RWPE2 (cell line): ENCODE data around the gene TGIF1.

Experiments used
- ATAC-seq: fragments of 200-7000 bp; cut with Tn5 transposase; 3 replicates; pipeline ENCODE4 v1.9.1; 2021; ENCODE audit warnings: low read depth
- DNase-seq: peaks from one replicate; pipeline ENCODE4 v3.0.0-alpha.2; 2020; ENCODE audit warnings: low spot score
- H3K27ac ChIP-seq: fragments of 450-650 bp; 2 replicates; pipeline ENCODE4 v1.5.1; 2017; ENCODE audit warnings: mild to moderate bottlenecking; ENCODE audit not compliant: poor library complexity, severe bottlenecking
- H3K27me3 ChIP-seq: fragments of 250-450 bp; sonication (Bioruptor Pico); 2 replicates; pipeline ENCODE4 v1.5.1; 2021; ENCODE audit warnings: mild to moderate bottlenecking, moderate library complexity; ENCODE audit not compliant: insufficient read depth, poor library complexity, severe bottlenecking
- H3K36me3 ChIP-seq: fragments of 250-450 bp; sonication (Bioruptor Pico); 2 replicates; pipeline ENCODE4 v1.5.1; 2020; ENCODE audit warnings: low read depth, mild to moderate bottlenecking, moderate library complexity
- H3K4me1 ChIP-seq: fragments of 250-450 bp; sonication (Bioruptor Pico); 2 replicates; pipeline ENCODE4 v1.5.1; 2021; ENCODE audit warnings: mild to moderate bottlenecking, moderate library complexity; ENCODE audit not compliant: insufficient read depth, poor library complexity, severe bottlenecking
- H3K4me3 ChIP-seq: fragments of 250-450 bp; sonication (Bioruptor Pico); 2 replicates; pipeline ENCODE4 v1.5.1; 2021; ENCODE audit warnings: mild to moderate bottlenecking, moderate library complexity; ENCODE audit not compliant: severe bottlenecking
- H3K9me3 ChIP-seq: fragments of 250-450 bp; sonication (Bioruptor Pico); 2 replicates; pipeline ENCODE4 v1.5.1; 2021; ENCODE audit warnings: mild to moderate bottlenecking, moderate library complexity; ENCODE audit not compliant: severe bottlenecking
- TF ChIP-seq, protein P1 (sequence below): fragments of 450-650 bp; IDR thresholded peaks from one replicate; pipeline ENCODE4 v1.5.1; 2017; ENCODE audit warnings: mild to moderate bottlenecking, moderate library complexity; ENCODE audit not compliant: poor library complexity, severe bottlenecking

TGIF1 gene

GRCh38 chr18:3492721-3493120, 42.7 kb downstream of the TGIF1 start:
- Histone ChIP-seq H3K9me3 (no peaks in the 10 kb centered on the region), H3K27me3 (no peaks in the 10 kb centered on the region), H3K4me1 (no peaks in the 10 kb centered on the region), H3K27ac (no peak overlapping the region), H3K4me3 (no peak overlapping the region), H3K36me3 (no peaks in the 10 kb centered on the region)
- DNase-seq (no peak), ATAC-seq (no peak)
- TF ChIP-seq, protein P1, sequence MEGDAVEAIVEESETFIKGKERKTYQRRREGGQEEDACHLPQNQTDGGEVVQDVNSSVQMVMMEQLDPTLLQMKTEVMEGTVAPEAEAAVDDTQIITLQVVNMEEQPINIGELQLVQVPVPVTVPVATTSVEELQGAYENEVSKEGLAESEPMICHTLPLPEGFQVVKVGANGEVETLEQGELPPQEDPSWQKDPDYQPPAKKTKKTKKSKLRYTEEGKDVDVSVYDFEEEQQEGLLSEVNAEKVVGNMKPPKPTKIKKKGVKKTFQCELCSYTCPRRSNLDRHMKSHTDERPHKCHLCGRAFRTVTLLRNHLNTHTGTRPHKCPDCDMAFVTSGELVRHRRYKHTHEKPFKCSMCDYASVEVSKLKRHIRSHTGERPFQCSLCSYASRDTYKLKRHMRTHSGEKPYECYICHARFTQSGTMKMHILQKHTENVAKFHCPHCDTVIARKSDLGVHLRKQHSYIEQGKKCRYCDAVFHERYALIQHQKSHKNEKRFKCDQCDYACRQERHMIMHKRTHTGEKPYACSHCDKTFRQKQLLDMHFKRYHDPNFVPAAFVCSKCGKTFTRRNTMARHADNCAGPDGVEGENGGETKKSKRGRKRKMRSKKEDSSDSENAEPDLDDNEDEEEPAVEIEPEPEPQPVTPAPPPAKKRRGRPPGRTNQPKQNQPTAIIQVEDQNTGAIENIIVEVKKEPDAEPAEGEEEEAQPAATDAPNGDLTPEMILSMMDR = no peak

DNA sequence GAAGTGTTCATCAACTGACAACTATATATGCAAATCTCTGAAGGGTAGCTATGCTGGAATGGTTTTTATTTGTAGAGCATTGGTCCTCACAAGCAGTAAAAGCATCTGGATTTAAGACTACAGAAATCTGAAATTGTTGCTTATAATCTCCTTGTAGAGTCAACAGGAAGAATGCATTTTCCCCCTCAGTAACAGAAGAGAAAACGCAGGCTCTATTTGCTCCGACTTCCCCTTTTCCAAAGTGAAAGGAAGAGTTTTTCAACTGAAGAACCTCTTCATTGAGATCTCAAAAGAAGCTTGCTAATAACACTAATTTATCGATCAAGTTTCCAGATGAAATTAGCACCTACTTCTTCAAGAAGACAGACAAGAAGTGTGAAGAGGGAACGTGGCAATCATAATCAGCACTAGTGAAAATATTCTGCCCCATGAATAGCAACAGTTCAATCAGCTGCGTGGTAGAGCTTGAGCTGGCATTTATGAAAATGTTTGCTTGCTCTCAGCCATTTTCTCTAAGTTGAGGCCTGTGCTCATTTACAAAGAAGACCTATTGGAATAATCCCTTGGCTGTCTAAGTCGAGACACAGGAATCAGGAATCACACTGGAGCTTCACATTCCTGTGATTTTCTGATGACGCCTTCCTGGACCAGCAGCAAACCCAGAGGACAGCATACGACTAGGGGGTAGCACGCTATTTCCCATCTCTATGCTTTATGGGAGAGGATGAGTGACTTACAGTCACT, 43.7 kb downstream of the TGIF1 start:
- ATAC-seq (no peak), DNase-seq (no peak)
- TF ChIP-seq, protein P1 = no peak
- Histone ChIP-seq H3K36me3 (no peaks in the 10 kb centered on the region), H3K9me3 (no peaks in the 10 kb centered on the region), H3K4me1 (no peaks in the 10 kb centered on the region), H3K27me3 (no peaks in the 10 kb centered on the region), H3K27ac (no peak overlapping the region), H3K4me3 (no peak overlapping the region)

- TF ChIP-seq, protein P1 = no peak
- DNase-seq (no peak), ATAC-seq (no peak)
- no peaks in the 10 kb centered on the region for H3K4me1 ChIP-seq
- no peaks in the 10 kb centered on the region for H3K27me3 ChIP-seq
- no peak overlapping the region for H3K27ac ChIP-seq
- no peaks in the 10 kb centered on the region for H3K36me3 ChIP-seq
- no peak overlapping the region for H3K4me3 ChIP-seq
- no peaks in the 10 kb centered on the region for H3K9me3 ChIP-seq
Observed at GRCh38 chr18:3494245-3494526, 44.2 kb downstream of the TGIF1 start.

- TF ChIP-seq, protein P1 = no peak
- H3K9me3 ChIP-seq = no peaks in the 10 kb centered on the region
- DNase-seq (no peak), ATAC-seq (no peak)
- H3K27me3 ChIP-seq = no peaks in the 10 kb centered on the region
- no peak overlapping the region for H3K4me3 ChIP-seq
- H3K4me1 ChIP-seq = no peaks in the 10 kb centered on the region
- no peaks in the 10 kb centered on the region for H3K36me3 ChIP-seq
- no peak overlapping the region for H3K27ac ChIP-seq
Observed at GRCh38 chr18:3494569-3494968, 44.6 kb downstream of the TGIF1 start.

- no peak for DNase-seq
- ATAC-seq = no peak
- no peaks in the 10 kb centered on the region for H3K27me3 ChIP-seq
- TF ChIP-seq, protein P1 = no peak
- no peaks in the 10 kb centered on the region for H3K36me3 ChIP-seq
- H3K27ac ChIP-seq = no peak overlapping the region
- no peak overlapping the region for H3K4me3 ChIP-seq
- no peaks in the 10 kb centered on the region for H3K4me1 ChIP-seq
- H3K9me3 ChIP-seq = no peaks in the 10 kb centered on the region
Observed at GRCh38 chr18:3495691-3496430, 45.9 kb downstream of the TGIF1 start.
